NT2/D1 (cell line): ENCODE measurements around the gene SLC25A30.

ENCODE experiments used
- SUZ12 ChIP-seq: IDR thresholded peaks from 2 replicates; pipeline ENCODE4 v1.6.1; 2011; ENCODE audit not compliant: insufficient read length, insufficient read depth; ENCODE audit errors: extremely low read depth
- YY1 ChIP-seq: IDR thresholded peaks from 2 replicates; pipeline ENCODE4 v1.6.1; 2011; ENCODE audit not compliant: insufficient read length, insufficient read depth
- ZNF274 ChIP-seq: IDR thresholded peaks from 2 replicates; pipeline ENCODE4 v1.6.1; 2011; ENCODE audit warnings: mild to moderate bottlenecking, low read depth, low read length

- no peak for TF ChIP-seq SUZ12
- no peak for TF ChIP-seq YY1
- no peak for TF ChIP-seq ZNF274
Observed at GRCh38 chr13:45374917-45375316, 43.3 kb downstream of the SLC25A30 start.
